H1 (cell line): Measurements from ENCODE around the gene C1orf74. TPM values are rescaled to one million over a fixed set of nuclear protein-coding genes. Genes with fewer than 3 reads are reported as not detected.

Source experiments
- CTCF ChIA-PET: fragments of 300-600 bp; sonication (Branson Sonifier 250); formaldehyde crosslinking; loops from one replicate; lab custom pipeline; 2021; ENCODE audit not compliant: partially characterized antibody; lab: Charles Lee
- POLR2A ChIA-PET: fragments of 300-600 bp; sonication (Branson Sonifier 250); formaldehyde crosslinking; loops from one replicate; lab custom pipeline; 2021; ENCODE audit warnings: inconsistent platforms; ENCODE audit not compliant: partially characterized antibody; lab: Charles Lee
- DNase-seq, 2 experiments: peaks; one replicate each; pipeline versions ENCODE4 v3.0.0 to v3.0.0-alpha.2; 2010 to 2022; ENCODE audit warnings: low spot score in 2 of 2, low read depth in 1 of 2, mixed read lengths in 1 of 2
- FAIRE-seq: peaks from 2 replicates; lab custom pipeline; 2011; peaks lifted over from hg19 to GRCh38; lab: Jason Lieb, UNC
- H2AFZ ChIP-seq: 2 replicates; pipeline ENCODE4 v1.8.1; 2012; ENCODE audit warnings: low read length, inconsistent platforms
- H2AK5ac ChIP-seq: 2 replicates; pipeline ENCODE4 v1.6.1; 2013; ENCODE audit warnings: low read depth, low read length
- H2BK120ac ChIP-seq: replicated peaks from 2 replicates; pipeline ENCODE3; 2013; ENCODE audit warnings: low read depth, low read length, inconsistent platforms
- H2BK12ac ChIP-seq: 2 replicates; pipeline ENCODE4 v1.6.1; 2013; ENCODE audit warnings: low read depth, low read length
- H2BK15ac ChIP-seq: 2 replicates; pipeline ENCODE4 v1.6.1; 2013; ENCODE audit warnings: low read length
- H2BK20ac ChIP-seq: 2 replicates; pipeline ENCODE4 v1.6.1; 2013; ENCODE audit warnings: low read length
- H2BK5ac ChIP-seq: 2 replicates; pipeline ENCODE4 v1.6.1; 2013; ENCODE audit warnings: low read depth, low read length
- H3K14ac ChIP-seq: 2 replicates; pipeline ENCODE4 v1.6.1; 2013; ENCODE audit warnings: inconsistent platforms; ENCODE audit not compliant: insufficient read length
- H3K18ac ChIP-seq: 2 replicates; pipeline ENCODE4 v1.6.1; 2013; ENCODE audit warnings: low read length; ENCODE audit errors: extremely low read depth
- H3K23ac ChIP-seq: 2 replicates; pipeline ENCODE4 v1.6.1; 2013; ENCODE audit warnings: inconsistent platforms; ENCODE audit not compliant: insufficient read length
- H3K23me2 ChIP-seq: 2 replicates; pipeline ENCODE4 v1.6.1; 2013; ENCODE audit warnings: low read depth, low read length
- H3K27ac ChIP-seq: 2 replicates; pipeline ENCODE4 v1.6.1; 2011; ENCODE audit warnings: low read depth, low read length, inconsistent platforms
- H3K27me3 ChIP-seq, 4 experiments: replicated peaks in 1 of 4; 1 replicate in 1 of 4; 2 replicates in 3 of 4; pipeline versions ENCODE4 v1.6.1 to v1.8.1; 2011 to 2013; ENCODE audit warnings: low read length in 3 of 4, mild to moderate bottlenecking in 3 of 4, inconsistent platforms in 2 of 4, mixed read lengths in 2 of 4, moderate library complexity in 1 of 4; ENCODE audit not compliant: control insufficient read depth in 3 of 4, insufficient read depth in 3 of 4; ENCODE audit errors: extremely low read depth in 1 of 4
- H3K36me3 ChIP-seq, 4 experiments: 2 replicates each; pipeline versions ENCODE4 v1.6.1 to v1.8.1; 2011 to 2013; ENCODE audit warnings: mild to moderate bottlenecking in 4 of 4, low read length in 3 of 4, moderate library complexity in 2 of 4, control low read depth in 1 of 4, inconsistent platforms in 1 of 4; ENCODE audit not compliant: insufficient read depth in 4 of 4, control insufficient read depth in 2 of 4
- H3K4ac ChIP-seq: replicated peaks from 2 replicates; pipeline ENCODE3; 2013; ENCODE audit warnings: low read length, low read depth, mixed read lengths, inconsistent platforms; ENCODE audit not compliant: insufficient read length
- H3K4me1 ChIP-seq, 4 experiments: replicated peaks in 1 of 4; 1 replicate in 1 of 4; 2 replicates in 3 of 4; pipeline versions ENCODE4 v1.6.1 to v1.8.1; 2011 to 2013; ENCODE audit warnings: low read length in 3 of 4, inconsistent platforms in 2 of 4, mixed read lengths in 1 of 4; ENCODE audit not compliant: insufficient read depth in 4 of 4, control insufficient read depth in 3 of 4
- H3K4me2 ChIP-seq, 2 experiments: 2 replicates each; pipeline versions ENCODE4 v1.6.1 to v1.8.1; 2011 to 2013; ENCODE audit warnings: low read depth in 2 of 2, low read length in 2 of 2, control low read depth in 1 of 2, inconsistent platforms in 1 of 2, mild to moderate bottlenecking in 1 of 2; ENCODE audit not compliant: insufficient read depth in 1 of 2
- H3K4me3 ChIP-seq, 4 experiments: fragments of 200-600, 300-600 bp in 1 of 4; sonication (generic), shearing (Covaris generic), sonication (Bioruptor Twin) in 1 of 4; 2 replicates each; pipeline versions ENCODE4 v1.5.1 to v1.8.1; 2011 to 2016; ENCODE audit warnings: low read length in 4 of 4, low read depth in 3 of 4, control low read depth in 2 of 4, inconsistent platforms in 2 of 4, mild to moderate bottlenecking in 2 of 4, mixed read lengths in 1 of 4, moderate library complexity in 1 of 4; ENCODE audit not compliant: insufficient read depth in 2 of 4; ENCODE audit errors: extremely low read depth in 1 of 4
- H3K56ac ChIP-seq: replicated peaks from 2 replicates; pipeline ENCODE3; 2013; ENCODE audit warnings: low read depth, mild to moderate bottlenecking, mixed read lengths, low read length, inconsistent platforms; ENCODE audit not compliant: insufficient read length
- H3K79me1 ChIP-seq: 2 replicates; pipeline ENCODE4 v1.6.1; 2013; ENCODE audit warnings: low read depth, low read length, control low read depth
- H3K79me2 ChIP-seq, 2 experiments: 2 replicates each; pipeline versions ENCODE4 v1.6.1 to v1.8.1; 2012 to 2013; ENCODE audit warnings: low read length in 2 of 2, mild to moderate bottlenecking in 2 of 2, inconsistent platforms in 1 of 2; ENCODE audit not compliant: insufficient read depth in 2 of 2, control insufficient read depth in 1 of 2
- H3K9ac ChIP-seq, 4 experiments: replicated peaks in 1 of 4; 1 replicate in 1 of 4; 2 replicates in 3 of 4; pipeline versions ENCODE4 v1.6.1 to v1.8.1; 2011 to 2013; ENCODE audit warnings: low read depth in 3 of 4, low read length in 3 of 4, control low read depth in 2 of 4, mild to moderate bottlenecking in 2 of 4, moderate library complexity in 2 of 4, inconsistent platforms in 1 of 4; ENCODE audit errors: extremely low read depth in 1 of 4
- H3K9me3 ChIP-seq, 2 experiments: 2 replicates each; pipeline versions ENCODE4 v1.6.1 to v1.8.1; 2012 to 2013; ENCODE audit warnings: mild to moderate bottlenecking in 2 of 2, moderate library complexity in 2 of 2, control low read depth in 1 of 2, inconsistent platforms in 1 of 2, low read depth in 1 of 2, low read length in 1 of 2, mixed read lengths in 1 of 2; ENCODE audit not compliant: insufficient read depth in 2 of 2
- H4K20me1 ChIP-seq, 2 experiments: replicated peaks in 1 of 2; 2 replicates each; pipeline versions ENCODE3 to v1.8.1; 2011 to 2013; ENCODE audit warnings: inconsistent platforms in 2 of 2, low read length in 2 of 2, mild to moderate bottlenecking in 1 of 2; ENCODE audit not compliant: insufficient read depth in 2 of 2, control insufficient read depth in 1 of 2
- H4K5ac ChIP-seq: 2 replicates; pipeline ENCODE4 v1.6.1; 2013; ENCODE audit warnings: low read length, low read depth, mixed read lengths, inconsistent platforms; ENCODE audit not compliant: insufficient read length
- H4K8ac ChIP-seq: 2 replicates; pipeline ENCODE4 v1.8.0; 2013; ENCODE audit warnings: mild to moderate bottlenecking, moderate library complexity, low read length, inconsistent platforms; ENCODE audit not compliant: insufficient read depth; ENCODE audit errors: extremely low read depth
- H4K91ac ChIP-seq: replicated peaks from 2 replicates; pipeline ENCODE3; 2013; ENCODE audit warnings: low read length, mixed read lengths, inconsistent platforms; ENCODE audit not compliant: insufficient read length
- ASH2L ChIP-seq: fragments of 200-600, 300-600 bp; sonication (generic); IDR thresholded peaks from one replicate; pipeline ENCODE4 v1.7.1; 2017; ENCODE audit warnings: low read length
- ATF3 ChIP-seq: IDR thresholded peaks from 2 replicates; pipeline ENCODE4 v1.6.1; 2011; ENCODE audit warnings: low read depth, mild to moderate bottlenecking, low read length; ENCODE audit not compliant: insufficient read depth
- BCL11A ChIP-seq, 2 experiments: IDR thresholded peaks; one replicate each; pipeline ENCODE4 v1.6.1; 2011; ENCODE audit warnings: low read depth in 2 of 2, low read length in 2 of 2, mild to moderate bottlenecking in 2 of 2
- BRCA1 ChIP-seq: IDR thresholded peaks from 2 replicates; pipeline ENCODE4 v1.6.1; 2012; ENCODE audit warnings: low read depth, low read length, improper control_type of control experiment
- CBX5 ChIP-seq: fragments of 300-800, 300-1000 bp; sonication (generic); IDR thresholded peaks from 2 replicates; pipeline ENCODE4 v1.7.1; 2016; ENCODE audit warnings: antibody characterized with exemption, low read length, low read depth
- CHD2 ChIP-seq: IDR thresholded peaks from 2 replicates; pipeline ENCODE4 v1.6.1; 2012; ENCODE audit warnings: low read length, improper control_type of control experiment
- E2F6 ChIP-seq: IDR thresholded peaks from 2 replicates; pipeline ENCODE4 v1.6.1; 2012; ENCODE audit warnings: inconsistent platforms
- GTF2F1 ChIP-seq: IDR thresholded peaks from 2 replicates; pipeline ENCODE4 v1.6.1; 2012; ENCODE audit warnings: low read depth, low read length, improper control_type of control experiment, borderline replicate concordance
- NRF1 ChIP-seq: IDR thresholded peaks from 2 replicates; pipeline ENCODE4 v1.6.1; 2011; ENCODE audit warnings: mild to moderate bottlenecking, low read depth, low read length, improper control_type of control experiment
- POLR2A ChIP-seq, 2 experiments: IDR thresholded peaks; 1 replicate in 1 of 2; 2 replicates in 1 of 2; pipeline ENCODE4 v1.6.1; 2011; ENCODE audit warnings: low read depth in 2 of 2, low read length in 2 of 2, mild to moderate bottlenecking in 2 of 2; ENCODE audit errors: control extremely low read depth in 1 of 2
- SAP30 ChIP-seq: fragments of 300-600 bp; sonication (generic); IDR thresholded peaks from 2 replicates; pipeline ENCODE4 v1.7.1; 2012; ENCODE audit warnings: low read length, moderate library complexity, mild to moderate bottlenecking, inconsistent platforms; ENCODE audit not compliant: insufficient read depth, insufficient replicate concordance
- SP4 ChIP-seq: IDR thresholded peaks from 2 replicates; pipeline ENCODE4 v1.6.1; 2012; ENCODE audit warnings: low read length, inconsistent platforms
- SUZ12 ChIP-seq: fragments of 200-600 bp; sonication (generic); IDR thresholded peaks from 2 replicates; pipeline ENCODE4 v1.6.1; 2012; ENCODE audit warnings: mild to moderate bottlenecking, inconsistent platforms, low read length, moderate library complexity, mixed read lengths
- TAF1 ChIP-seq: IDR thresholded peaks from 2 replicates; pipeline ENCODE4 v1.6.1; 2011; ENCODE audit warnings: mild to moderate bottlenecking, low read depth, low read length
- WGBS, 2 experiments: shearing (Covaris generic) in 1 of 2; methylation state at CpG; one replicate each; pipeline versions ENCODE4 v1.1.6 to v1.1.7; 2013 to 2015; ENCODE audit warnings: low lambda C conversion rate in 2 of 2, mixed read lengths in 2 of 2, inconsistent platforms in 1 of 2, low coverage in 1 of 2, missing lambda C conversion rate in 1 of 2; ENCODE audit not compliant: insufficient replicate concordance in 2 of 2, insufficient coverage in 1 of 2, insufficient read length in 1 of 2; ENCODE audit errors: extremely low coverage in 1 of 2, missing lambda C conversion rate in 1 of 2; 5-methylcytosine and 5-hydroxymethylcytosine counted together
- polyA plus RNA-seq, 7 experiments: library from polyadenylated mRNA; depleted of rRNA in 3 of 7; stranded (reverse) in 5 of 7; unstranded in 2 of 7; fragments of >200 nt in 5 of 7; fragments of 200-250 nt in 2 of 7; gene quantifications; 1 replicate in 5 of 7; 2 replicates in 1 of 7; 4 replicates in 1 of 7; pipeline versions ENCODE4 v1.2.1 to v1.2.3, GENCODE V29; 2011 to 2013; ENCODE audit warnings: missing spikeins in 2 of 7, mixed read lengths in 2 of 7
- total RNA-seq: library from RNA; stranded (reverse); fragmentation: NEBNext Ultra II Directional; extraction: Animal tissue kit (Norgen Biotek cat#: 25700); gene quantifications from 2 replicates; pipeline ENCODE4 v1.2.1, GENCODE V29; 2021

Gene C1orf74
- total and polyA plus RNA-seq, 2 of the 8 experiments (the other 6 are each of a cell fraction or from before 2014, with no cell fraction given) = 3.1 to 3.9 TPM

- H3K27ac ChIP-seq = no peak overlapping the region
- H3K14ac ChIP-seq = no peak overlapping the region
- WGBS, 2 experiments = 70% methylated on average over 2 of the region's 2 CpGs; no CpG with 5 or more reads in 1 of the 2 experiments
- H2BK5ac ChIP-seq = no peak overlapping the region
- no peaks in the 10 kb centered on the region; a peak in 1 of 8 replicates for H3K36me3 ChIP-seq
- H3K23me2 ChIP-seq = peaks cover 7% of the 10 kb centered on the region; the same call in 1 of the 2 replicates
- no peak overlapping the region for H2BK15ac ChIP-seq
- no peak overlapping the region for H3K4me2 ChIP-seq
- peaks cover 0 to 2% (median 0%) of the 10 kb centered on the region in 4 experiments; a peak in 1 of 7 replicates for H3K27me3 ChIP-seq
- no peak overlapping the region for H2AK5ac ChIP-seq
- ChIA-PET POLR2A (interaction anchor here (3.8 kb wide), 1 partner anchor 8 kb away, joined by 20 read pairs; the partner anchor contains the start of gene C1orf74), CTCF (interaction anchor here (0.7 to 3.1 kb wide), 5 partner anchors 8 to 48 kb away, joined by 3 to 13 read pairs (median 4); no protein-coding TSS in a partner anchor)
- no peaks in the 10 kb centered on the region for H3K79me1 ChIP-seq
- H4K20me1 ChIP-seq = peaks cover 0 to 9% of the 10 kb centered on the region in 2 experiments
- no peak overlapping the region for H4K5ac ChIP-seq
- FAIRE-seq = no peak
- H3K4ac ChIP-seq = no peak overlapping the region
- no peak overlapping the region for H3K4me3 ChIP-seq
- no peaks in the 10 kb centered on the region for H3K79me2 ChIP-seq
- H3K4me1 ChIP-seq = no peaks in the 10 kb centered on the region
- H4K8ac ChIP-seq = no peak overlapping the region
- no peak overlapping the region for H2BK12ac ChIP-seq
- H3K56ac ChIP-seq = no peak overlapping the region
- no peak overlapping the region for H2AFZ ChIP-seq
- H3K9me3 ChIP-seq = peaks cover 4 to 8% of the 10 kb centered on the region in 2 experiments; a peak in 2 of 4 replicates
- no peak overlapping the region for H2BK20ac ChIP-seq
- H3K9ac ChIP-seq = no peak overlapping the region
- H3K23ac ChIP-seq = no peak overlapping the region
- H3K18ac ChIP-seq = no peak overlapping the region
- no peak overlapping the region for H2BK120ac ChIP-seq
- no peak overlapping the region for H4K91ac ChIP-seq
- DNase-seq = no peak
- TF ChIP-seq POLR2A (IDR thresholded peaks at IDR 0.05; ENCODE audit: control extremely low read depth in 1 of 2, low read depth in 2 of 2, low read length in 2 of 2) (no peak), BRCA1 (no peak), CBX5 (no peak), SP4 (no peak), ATF3 (no peak), SUZ12 (no peak), BCL11A (IDR thresholded peaks at IDR 0.05; ENCODE audit: low read depth in 2 of 2, low read length in 2 of 2) (no peak), SAP30 (no peak), E2F6 (no peak), CHD2 (no peak), GTF2F1 (no peak), ASH2L (no peak), TAF1 (no peak), NRF1 (no peak)
Measured at GRCh38 chr1:209775678-209776077, 8.7 kb downstream of the C1orf74 start.
